CMK (cell line): ENCODE measurements around the gene ATG7.
"Not testable (repeated sequence)": the region's sequence is repeated elsewhere in the genome, so short reads cannot be mapped to it uniquely, and the experiment has no call there.

Source experiments
- DNase-seq: peaks from one replicate; pipeline ENCODE4 v3.0.0-alpha.2; 2010; ENCODE audit warnings: low read depth

Gene ATG7

GRCh38 chr3:11431319-11431718, 159.1 kb downstream of the ATG7 start:
- DNase-seq, result no peak

GRCh38 chr3:11434017-11434526, 161.9 kb downstream of the ATG7 start:
- DNase-seq, result no peak

- no peak for DNase-seq
Measured at GRCh38 chr3:11434563-11435096, 162.4 kb downstream of the ATG7 start.

GRCh38 chr3:11435440-11436165, 163.4 kb downstream of the ATG7 start:
- DNase-seq, result no peak

- no peak for DNase-seq
Measured at GRCh38 chr3:11436775-11437174, 164.6 kb downstream of the ATG7 start.

GRCh38 chr3:11437506-11437905, 165.3 kb downstream of the ATG7 start:
- DNase-seq, result no peak

- DNase-seq, result no peak
Measured at GRCh38 chr3:11438646-11439045, 166.4 kb downstream of the ATG7 start.

GRCh38 chr3:11441346-11441745, 169.1 kb downstream of the ATG7 start:
- not testable (repeated sequence) for DNase-seq

GRCh38 chr3:11444404-11444803, 172.2 kb downstream of the ATG7 start:
- DNase-seq, result no peak

- DNase-seq, result not testable (repeated sequence)
Measured at GRCh38 chr3:11445193-11445592, 173.0 kb downstream of the ATG7 start.

GRCh38 chr3:11445883-11446282, 173.7 kb downstream of the ATG7 start:
- no peak for DNase-seq

GRCh38 chr3:11447584-11448200, 175.5 kb downstream of the ATG7 start:
- no peak for DNase-seq

GRCh38 chr3:11450015-11450414, 177.8 kb downstream of the ATG7 start:
- DNase-seq, result no peak

- no peak for DNase-seq
Measured at GRCh38 chr3:11452312-11452711, 180.1 kb downstream of the ATG7 start.

- no peak for DNase-seq
Measured at GRCh38 chr3:11452885-11453847, 181.0 kb downstream of the ATG7 start.

GRCh38 chr3:11455956-11456355, 183.8 kb downstream of the ATG7 start:
- DNase-seq, result no peak

- DNase-seq, result no peak
Measured at GRCh38 chr3:11457135-11457534, 184.9 kb downstream of the ATG7 start.

- no peak for DNase-seq
Measured at GRCh38 chr3:11459186-11459824, 187.1 kb downstream of the ATG7 start.

GRCh38 chr3:11461226-11461625, 189.0 kb downstream of the ATG7 start:
- no peak for DNase-seq

- not testable (repeated sequence) for DNase-seq
Measured at GRCh38 chr3:11462673-11463072, 190.5 kb downstream of the ATG7 start.

- DNase-seq, result no peak
Measured at GRCh38 chr3:11463591-11463990, 191.4 kb downstream of the ATG7 start.

GRCh38 chr3:11464356-11464755, 192.2 kb downstream of the ATG7 start:
- DNase-seq, result no peak
